ENCODE measurements around the gene SNU13.
A peak's percentile ranks its signal among the peaks of the same experiment; 100 is the strongest.
"Not testable (repeated sequence)": the region's sequence is repeated elsewhere in the genome, so short reads cannot be mapped to it uniquely, and the experiment has no call there.

SNU13 gene

DNA sequence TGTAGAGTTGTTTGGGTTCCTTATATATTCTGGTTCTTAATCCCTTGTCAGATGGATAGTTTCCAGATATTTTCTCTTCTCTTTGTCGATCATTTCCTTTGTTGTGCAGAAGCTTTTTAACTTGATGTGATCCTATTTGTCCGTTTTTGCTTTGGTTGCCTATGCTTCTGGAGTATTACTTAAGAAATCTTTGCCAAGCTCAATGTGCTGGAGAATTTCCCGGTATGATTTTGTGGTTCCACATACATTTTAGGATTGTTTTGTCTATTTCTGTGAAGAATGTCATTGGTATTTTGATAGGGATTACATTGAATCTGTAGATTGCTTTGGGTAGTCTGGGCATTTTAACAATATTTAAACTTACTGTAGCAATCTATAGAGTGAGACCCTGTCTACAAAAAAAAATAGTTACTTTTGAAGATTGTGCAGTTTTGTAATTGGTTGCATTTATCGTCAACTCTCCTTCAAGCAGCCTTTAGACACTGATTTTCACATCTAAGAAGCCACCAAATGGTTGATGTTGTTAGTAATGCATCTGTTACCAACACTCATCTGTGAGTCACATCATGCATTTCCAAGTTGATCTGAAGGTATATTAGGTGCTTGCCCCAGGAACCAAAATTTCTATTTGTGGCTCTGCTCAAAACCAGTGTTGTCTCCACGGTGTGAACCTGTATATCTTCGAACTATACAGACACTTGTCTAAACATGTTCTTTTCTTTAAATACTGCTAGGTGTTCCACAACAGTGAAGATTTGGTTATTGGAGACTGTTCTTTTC is 46.1 kb downstream of the SNU13 start:
- DNase-seq: no peak

DNA sequence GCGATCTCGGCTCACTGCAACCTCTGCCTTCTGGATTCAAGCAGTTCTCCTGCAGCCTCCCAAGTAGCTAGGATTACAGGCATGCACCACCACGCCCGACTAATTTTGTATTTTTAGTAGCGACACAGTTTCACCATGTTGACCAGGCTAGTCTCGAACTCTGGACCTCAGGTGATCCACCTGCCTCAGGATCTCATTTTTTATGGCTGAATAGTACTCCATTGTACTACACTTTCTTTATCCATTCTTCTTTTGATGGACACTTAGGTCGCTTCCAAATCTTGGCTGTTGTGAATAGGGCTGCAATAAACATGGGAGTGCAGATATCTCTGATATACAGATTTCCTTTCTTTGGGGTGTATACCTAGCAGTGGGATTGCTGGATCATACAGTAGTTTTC is 46.8 kb downstream of the SNU13 start:
- no peak for DNase-seq

DNA sequence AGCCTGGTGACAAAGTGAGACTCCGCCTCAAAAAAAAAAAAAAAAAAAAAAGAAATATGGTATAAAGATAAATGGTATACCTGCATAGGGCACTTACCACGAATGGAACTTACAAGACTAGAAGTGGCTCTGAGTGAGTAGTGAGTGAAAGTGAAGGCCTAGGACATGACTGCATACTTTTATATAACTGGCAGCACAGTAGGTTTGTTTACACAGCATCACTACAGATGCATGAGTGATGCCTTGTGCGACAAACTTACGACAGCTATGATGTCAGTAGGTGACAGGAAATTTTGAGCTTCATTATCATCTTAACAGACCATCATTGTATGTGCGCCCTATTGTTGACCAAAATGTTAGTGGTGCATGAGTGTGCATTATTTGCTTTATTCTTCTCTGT is 49.9 kb downstream of the SNU13 start:
- no peak for DNase-seq

DNA sequence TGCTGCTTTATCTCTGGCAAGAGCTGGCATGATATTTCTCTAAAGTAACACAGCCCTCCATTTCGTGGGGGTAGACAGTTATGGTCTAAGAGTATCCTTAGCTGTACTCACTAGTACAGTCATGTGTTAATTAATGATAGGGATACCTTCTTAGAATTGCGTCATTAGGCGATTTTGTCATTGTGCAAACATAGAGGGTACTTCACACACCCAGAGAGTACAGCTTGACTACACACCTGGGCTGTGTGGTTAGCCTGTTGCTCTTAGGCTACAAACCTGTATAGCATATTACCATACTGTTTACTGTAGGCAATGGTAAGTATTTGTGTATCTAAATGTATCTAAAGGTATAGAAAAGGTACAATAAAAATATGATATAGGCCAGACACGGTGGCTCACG is 50.5 kb downstream of the SNU13 start:
- DNase-seq: no peak

DNA sequence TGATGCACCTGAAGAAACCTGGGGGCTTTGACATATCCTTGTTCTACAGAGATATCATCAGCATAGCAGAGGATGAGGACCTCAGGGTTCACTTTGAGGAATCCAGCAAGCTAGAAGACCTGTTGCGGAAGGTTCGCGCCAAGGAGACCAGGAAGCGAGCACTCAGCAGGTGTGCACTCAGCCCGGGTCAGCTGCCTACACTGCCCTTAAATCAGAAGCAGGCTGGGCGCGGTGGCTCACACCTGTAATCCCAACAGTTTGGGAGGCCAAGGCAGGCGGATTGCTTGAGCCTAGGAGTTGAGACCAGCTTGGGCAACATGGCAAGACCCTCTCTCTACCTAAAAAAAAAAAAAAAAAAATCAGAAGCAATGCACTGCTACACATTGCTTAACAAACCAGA is 51.0 kb downstream of the SNU13 start:
- not testable (repeated sequence) for DNase-seq

DNA sequence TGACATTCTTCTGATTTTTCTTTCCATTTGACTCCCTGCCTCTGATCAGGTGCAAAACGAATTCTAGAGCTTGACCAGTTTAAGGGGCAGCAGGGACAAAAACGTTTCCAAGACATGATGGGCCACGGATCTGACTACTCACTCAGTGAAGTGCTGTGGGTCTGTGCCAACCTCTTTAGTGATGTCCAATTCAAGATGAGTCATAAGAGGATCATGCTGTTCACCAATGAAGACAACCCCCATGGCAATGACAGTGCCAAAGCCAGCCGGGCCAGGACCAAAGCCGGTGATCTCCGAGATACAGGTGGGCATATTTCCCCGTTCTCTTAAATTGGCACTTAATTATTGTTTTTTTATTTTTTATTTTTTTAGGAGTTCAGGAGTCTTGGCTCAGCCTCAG is 52.2 kb downstream of the SNU13 start:
- DNase-seq: peak in 3 of 56 donors; percentile 2 to 57 (median 3)

DNA sequence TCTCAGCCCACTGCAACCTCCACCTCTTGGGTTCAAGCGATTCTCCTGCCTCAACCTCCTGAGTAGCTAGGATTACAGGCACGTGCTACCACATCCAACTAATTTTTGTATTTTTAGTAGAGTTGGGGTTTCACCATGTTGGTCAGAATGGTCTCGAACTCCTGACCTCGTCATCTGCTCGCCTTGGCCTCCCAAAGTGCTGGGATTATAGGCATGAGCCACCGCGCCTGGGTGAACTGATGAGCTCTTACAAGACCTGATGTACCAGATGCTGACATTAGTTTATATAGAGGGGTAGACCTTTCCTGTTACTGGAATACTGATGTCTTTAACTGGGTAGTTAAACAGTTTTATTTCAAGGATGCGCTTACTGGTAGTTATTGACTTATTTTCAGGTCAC is 54.1 kb downstream of the SNU13 start:
- not testable (repeated sequence) for DNase-seq

DNA sequence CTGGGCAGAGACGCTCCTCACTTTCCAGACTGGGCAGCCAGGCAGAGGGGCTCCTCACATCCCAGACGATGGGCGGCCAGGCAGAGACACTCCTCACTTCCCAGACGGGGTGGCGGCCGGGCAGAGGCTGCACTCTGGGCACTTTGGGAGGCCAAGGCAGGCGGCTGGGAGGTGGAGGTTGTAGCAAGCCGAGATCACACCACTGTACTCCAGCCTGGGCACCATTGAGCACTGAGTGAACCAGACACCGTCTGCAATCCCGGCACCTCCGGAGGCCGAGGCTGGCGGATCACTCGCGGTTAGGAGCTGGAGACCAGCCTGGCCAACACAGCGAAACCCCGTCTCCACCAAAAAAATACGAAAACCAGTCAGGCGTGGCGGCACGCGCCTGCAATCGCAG is 57.1 kb downstream of the SNU13 start:
- DNase-seq: not testable (repeated sequence)

DNA sequence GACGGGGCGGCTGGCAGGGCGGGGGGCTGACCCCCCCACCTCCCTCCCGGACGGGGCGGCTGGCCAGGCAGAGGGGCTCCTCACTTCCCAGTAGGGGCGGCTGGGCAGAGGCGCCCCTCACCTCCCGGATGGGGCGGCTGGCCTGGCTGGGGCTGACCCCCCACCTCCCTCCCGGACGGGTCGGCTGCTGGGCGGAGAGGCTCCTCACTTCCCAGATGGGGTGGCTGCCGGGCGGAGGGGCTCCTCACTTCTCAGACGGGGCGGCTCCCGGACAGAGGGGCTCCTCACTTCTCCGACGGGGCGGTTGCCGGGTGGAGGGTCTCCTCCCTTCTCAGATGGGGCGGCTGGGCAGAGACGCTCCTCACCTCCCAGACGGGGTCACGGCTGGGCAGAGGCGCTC is 57.6 kb downstream of the SNU13 start:
- DNase-seq: not testable (repeated sequence)

DNA sequence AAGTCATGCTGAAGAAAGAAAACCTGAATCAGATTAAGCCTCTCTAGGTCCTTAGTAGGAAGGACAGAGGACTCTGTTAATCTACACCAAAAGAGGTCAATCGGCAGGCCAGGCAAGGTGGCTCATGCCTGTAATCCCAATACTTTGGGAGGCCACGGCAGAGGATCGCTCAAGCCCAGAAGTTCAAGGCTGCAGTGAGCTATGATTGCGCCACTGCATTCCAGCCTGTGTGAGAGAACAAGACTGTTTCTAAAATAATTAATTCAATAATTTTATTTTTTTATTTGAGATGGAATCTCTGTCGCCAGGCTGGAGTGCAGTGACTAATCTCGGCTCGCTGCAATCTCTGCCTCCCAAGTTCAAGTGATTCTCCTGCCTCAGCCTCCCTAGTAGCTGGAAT is 63.1 kb downstream of the SNU13 start:
- DNase-seq: no peak
